Cerebellar cortex (tissue), 1 donor: ENCODE results near the gene OPCML.

ENCODE experiments used
- DNase-seq: peaks from one replicate; pipeline ENCODE4 v3.0.0-alpha.2; 2015; ENCODE audit warnings: low spot score

OPCML gene

GRCh38 chr11:133173810-133174412 lies 358.4 kb downstream of the OPCML start:
- DNase-seq: no peak

GRCh38 chr11:133172349-133172748 lies 360.0 kb downstream of the OPCML start:
- no peak for DNase-seq

GRCh38 chr11:133171374-133171773 lies 360.9 kb downstream of the OPCML start:
- no peak for DNase-seq

- DNase-seq: no peak
These were observed 364.3 kb downstream of the OPCML start for GRCh38 chr11:133168016-133168415.

DNA sequence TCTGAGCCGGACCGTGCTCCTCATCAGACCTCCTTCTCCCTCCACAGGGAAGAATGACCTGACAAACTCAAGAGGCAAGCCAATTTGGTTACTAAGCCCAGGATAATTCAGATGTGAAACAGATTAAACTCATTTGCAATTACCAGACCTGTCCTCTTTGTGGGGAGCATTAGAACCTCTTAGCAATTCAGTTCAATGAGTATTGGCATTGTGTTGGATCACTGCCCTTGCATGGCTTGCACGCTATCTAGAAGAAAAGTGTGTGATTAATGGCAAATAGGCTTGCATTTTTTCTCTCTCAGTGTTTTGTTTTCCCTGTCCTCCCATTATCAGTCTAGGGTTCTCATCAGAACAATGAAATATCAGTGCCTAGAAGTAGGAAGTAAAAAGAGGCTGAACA lies 365.6 kb downstream of the OPCML start:
- DNase-seq: no peak

GRCh38 chr11:133164986-133165385 lies 367.3 kb downstream of the OPCML start:
- peak; percentile 83 for DNase-seq

DNA sequence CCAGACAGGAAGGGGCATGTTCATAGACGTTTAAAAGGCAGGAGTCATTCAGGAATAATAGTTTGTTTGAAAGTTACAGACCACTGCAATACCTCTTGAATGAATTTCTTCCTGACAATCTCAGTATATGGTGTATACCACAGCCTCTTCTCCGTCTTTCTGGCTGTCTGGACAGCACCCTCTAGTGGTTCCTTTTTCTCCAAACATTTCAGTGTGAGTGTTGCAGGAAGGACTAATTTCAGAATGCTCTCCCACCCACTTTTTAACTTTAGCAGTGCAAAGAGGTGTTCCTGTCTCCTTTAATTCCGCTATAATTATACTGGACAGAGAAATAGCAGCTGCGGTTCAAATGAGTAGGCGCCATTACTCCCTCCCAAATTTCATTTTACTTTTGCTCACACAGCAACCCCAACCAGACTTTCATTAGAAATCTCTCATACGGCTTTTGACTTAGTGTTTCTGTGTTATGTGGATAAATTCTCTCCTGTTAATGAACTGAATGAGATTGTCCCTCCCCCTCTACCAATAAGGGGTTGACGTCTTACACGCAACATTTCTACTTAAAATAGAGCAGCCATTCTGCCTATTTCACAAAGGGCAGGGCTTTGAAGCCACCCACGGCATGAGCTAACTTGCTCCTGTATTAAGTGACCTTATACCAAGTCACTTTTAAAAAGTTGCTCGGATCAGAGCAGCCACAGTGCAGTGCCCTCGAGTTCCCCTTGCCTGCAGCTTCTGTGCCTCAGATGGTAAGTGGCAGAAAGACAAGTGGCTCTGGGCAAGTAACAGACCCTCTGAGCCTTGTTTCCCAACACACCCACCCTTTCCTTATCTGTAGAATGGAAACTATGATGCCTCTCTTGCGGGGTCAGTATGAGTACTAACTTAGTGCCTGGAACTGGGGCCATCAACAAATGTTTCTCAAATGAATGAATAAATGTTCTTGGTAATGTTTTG lies 368.6 kb downstream of the OPCML start:
- DNase-seq: peak; percentile 71

- no peak for DNase-seq
These were observed 370.1 kb downstream of the OPCML start for GRCh38 chr11:133162227-133162626.

DNA sequence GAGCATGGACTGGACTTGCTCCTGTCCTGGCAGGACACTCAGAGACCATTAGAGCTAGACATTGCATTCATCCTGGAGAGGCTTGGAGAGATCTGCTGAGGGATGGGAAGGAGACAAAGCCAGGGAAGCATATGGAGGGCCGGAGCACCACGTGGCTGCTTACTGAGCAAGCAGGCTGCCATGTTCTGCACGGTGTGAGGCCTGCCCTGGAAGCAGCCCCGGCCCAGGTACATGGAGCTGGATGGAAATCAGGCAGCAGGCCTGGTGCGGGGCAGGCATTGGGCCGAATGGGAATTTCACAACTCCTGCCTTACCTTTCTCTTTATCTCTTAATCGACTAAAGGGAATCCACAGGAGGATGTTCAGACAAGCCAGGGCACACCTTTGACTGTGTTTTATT lies 371.5 kb downstream of the OPCML start:
- no peak for DNase-seq

GRCh38 chr11:133156986-133157745 lies 375.1 kb downstream of the OPCML start:
- no peak for DNase-seq

GRCh38 chr11:133154781-133155180 lies 377.5 kb downstream of the OPCML start:
- DNase-seq: no peak

GRCh38 chr11:133154076-133154475 lies 378.2 kb downstream of the OPCML start:
- no peak for DNase-seq

- no peak for DNase-seq
These were observed 379.3 kb downstream of the OPCML start for GRCh38 chr11:133153031-133153430.

DNA sequence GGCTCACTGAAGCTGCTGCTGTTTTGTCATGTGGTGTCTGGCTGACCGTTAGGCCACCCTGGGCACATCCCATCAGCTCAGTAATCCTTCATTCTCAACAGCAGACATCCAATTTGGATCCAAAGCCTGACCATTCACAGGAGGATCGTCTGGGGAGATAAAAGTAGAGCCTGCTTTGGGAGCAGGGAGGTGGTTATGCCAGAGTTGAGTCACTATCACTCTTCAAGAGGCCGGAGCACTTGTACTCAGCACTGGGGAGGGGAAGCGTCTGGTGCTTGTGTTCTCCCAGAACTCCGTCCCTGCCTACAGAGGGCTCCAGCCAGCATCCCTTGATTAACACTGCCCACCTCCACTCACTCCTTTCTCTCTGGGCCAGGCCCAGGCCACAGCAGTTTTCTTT lies 382.6 kb downstream of the OPCML start:
- no peak for DNase-seq

GRCh38 chr11:133147625-133148024 lies 384.7 kb downstream of the OPCML start:
- no peak for DNase-seq

GRCh38 chr11:133146697-133147306 lies 385.5 kb downstream of the OPCML start:
- DNase-seq: no peak

DNA sequence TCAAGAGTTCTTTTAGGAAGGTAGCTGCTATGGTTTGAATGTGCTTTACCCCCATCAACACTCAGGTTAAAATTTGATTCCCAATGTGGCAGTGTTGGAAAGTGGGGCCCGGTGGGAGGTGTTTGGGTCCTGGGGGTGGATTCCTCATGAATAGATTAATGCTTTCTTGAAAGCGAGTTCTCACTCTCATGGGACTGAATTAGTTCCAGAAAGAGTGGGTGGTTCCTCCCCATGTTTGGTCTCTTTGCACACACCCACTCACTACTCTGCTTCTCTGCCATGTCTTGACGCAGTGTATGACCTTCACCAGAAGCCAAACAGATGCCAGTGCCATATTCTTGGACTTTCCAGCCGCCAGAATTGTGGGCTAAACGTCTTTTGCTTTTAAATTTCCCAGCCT lies 394.4 kb downstream of the OPCML start:
- no peak for DNase-seq

GRCh38 chr11:133137270-133137669 lies 395.0 kb downstream of the OPCML start:
- no peak for DNase-seq

DNA sequence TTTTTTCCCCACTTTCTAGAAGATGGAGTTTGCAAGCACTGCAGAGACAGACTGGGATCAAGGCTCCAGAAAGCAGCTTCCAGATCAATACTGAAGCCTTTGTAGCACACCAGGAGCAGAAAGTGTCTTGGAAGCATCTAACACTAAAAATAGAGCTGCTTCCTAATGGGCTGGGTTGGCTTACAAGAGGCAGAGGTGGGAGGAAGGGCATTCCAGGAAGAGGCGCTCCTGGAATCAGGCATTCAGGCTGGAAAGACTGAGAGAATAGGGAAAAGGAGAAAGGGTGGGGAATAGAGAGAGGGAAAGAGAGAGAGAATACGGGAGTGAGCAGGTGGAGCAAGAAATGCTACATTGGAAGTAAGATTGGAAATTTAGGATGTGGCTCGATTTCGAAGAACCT lies 395.9 kb downstream of the OPCML start:
- DNase-seq: no peak

GRCh38 chr11:133134314-133135173 lies 397.8 kb downstream of the OPCML start:
- peak; percentile 46 for DNase-seq

DNA sequence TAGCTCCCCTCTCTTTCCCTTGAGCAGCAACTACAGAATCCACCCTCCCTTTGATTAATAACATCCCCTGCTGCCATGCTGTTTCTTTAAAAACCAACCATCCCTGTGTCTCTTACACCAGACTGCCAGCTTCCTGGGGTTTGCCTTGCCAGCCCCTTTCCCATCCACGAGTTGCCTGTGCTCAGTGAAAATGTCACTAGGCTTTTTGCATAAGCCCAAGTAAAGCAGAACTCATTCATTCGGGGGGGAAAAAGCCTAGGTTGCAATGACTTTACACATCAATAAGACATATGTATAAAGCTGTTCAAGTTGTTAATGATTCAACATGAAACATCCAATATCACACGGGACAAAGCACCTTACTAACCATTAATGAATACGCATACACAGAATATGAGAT lies 398.7 kb downstream of the OPCML start:
- DNase-seq: no peak
